ENCODE measurements around the gene CMPK2. TPM values are rescaled to one million over a fixed set of nuclear protein-coding genes. Genes with fewer than 3 reads are reported as not detected.

The CMPK2 gene
- total and polyA plus RNA-seq, 4 donors, result 2.9 to 41.7 (median 4.2) TPM

DNA sequence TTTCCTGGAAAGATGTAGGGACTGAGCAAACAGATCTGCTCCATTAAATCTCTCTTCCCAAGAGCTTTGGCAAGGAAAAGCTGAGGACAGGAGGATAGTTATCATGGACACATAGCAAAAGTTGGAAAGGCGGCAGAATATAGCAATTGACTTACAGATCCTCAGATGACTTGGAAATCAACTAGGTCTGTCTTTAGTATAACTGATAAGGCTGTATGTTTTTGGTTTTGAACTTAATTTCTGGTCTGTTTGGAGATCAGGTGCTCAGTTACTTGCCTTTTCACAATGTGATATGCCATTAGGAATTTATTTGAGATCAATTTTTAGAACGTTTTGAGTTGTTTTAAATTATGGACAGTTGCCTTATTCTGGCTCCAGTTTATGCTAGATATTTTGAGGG is 19.8 kb upstream of the CMPK2 start:
- WGBS, result 86% methylated on average over 2 of the region's 2 CpGs
- H3K36me3 ChIP-seq (ENCODE audit: control insufficient read depth in 4 of 4, insufficient read depth in 3 of 4, low read depth in 1 of 4, low read length in 3 of 4), result no peaks in the 10 kb centered on the region
- TF ChIP-seq GABPA (IDR thresholded peaks at IDR 0.05 in 1 of 2, conservative IDR thresholded peaks at IDR 0.05 in 1 of 2) (no peak), TAF1 (conservative IDR thresholded peaks at IDR 0.05) (no peak), YY1 (IDR thresholded peaks at IDR 0.05) (no peak), FOXA1 (IDR thresholded peaks at IDR 0.05) (no peak), NR2F2 (IDR thresholded peaks at IDR 0.05) (no peak)
- TF ChIP-seq, protein P1, sequence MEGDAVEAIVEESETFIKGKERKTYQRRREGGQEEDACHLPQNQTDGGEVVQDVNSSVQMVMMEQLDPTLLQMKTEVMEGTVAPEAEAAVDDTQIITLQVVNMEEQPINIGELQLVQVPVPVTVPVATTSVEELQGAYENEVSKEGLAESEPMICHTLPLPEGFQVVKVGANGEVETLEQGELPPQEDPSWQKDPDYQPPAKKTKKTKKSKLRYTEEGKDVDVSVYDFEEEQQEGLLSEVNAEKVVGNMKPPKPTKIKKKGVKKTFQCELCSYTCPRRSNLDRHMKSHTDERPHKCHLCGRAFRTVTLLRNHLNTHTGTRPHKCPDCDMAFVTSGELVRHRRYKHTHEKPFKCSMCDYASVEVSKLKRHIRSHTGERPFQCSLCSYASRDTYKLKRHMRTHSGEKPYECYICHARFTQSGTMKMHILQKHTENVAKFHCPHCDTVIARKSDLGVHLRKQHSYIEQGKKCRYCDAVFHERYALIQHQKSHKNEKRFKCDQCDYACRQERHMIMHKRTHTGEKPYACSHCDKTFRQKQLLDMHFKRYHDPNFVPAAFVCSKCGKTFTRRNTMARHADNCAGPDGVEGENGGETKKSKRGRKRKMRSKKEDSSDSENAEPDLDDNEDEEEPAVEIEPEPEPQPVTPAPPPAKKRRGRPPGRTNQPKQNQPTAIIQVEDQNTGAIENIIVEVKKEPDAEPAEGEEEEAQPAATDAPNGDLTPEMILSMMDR (IDR thresholded peaks at IDR 0.05; ENCODE audit: low read depth, low read length, missing input control), result no peak
- DNase-seq (ENCODE audit: low spot score), result no peak
- H3K27me3 ChIP-seq (ENCODE audit: control insufficient read depth in 4 of 4, insufficient read depth in 4 of 4, low read length in 3 of 4), result no peaks in the 10 kb centered on the region
- H3K27ac ChIP-seq (ENCODE audit: low read depth in 1 of 2, low read length in 2 of 2), result no peak overlapping the region
- no peaks in the 10 kb centered on the region for H3K4me1 ChIP-seq (ENCODE audit: control insufficient read depth in 4 of 4, insufficient read depth in 4 of 4, low read length in 3 of 4)
- H3K9ac ChIP-seq (ENCODE audit: low read depth in 1 of 2, low read length in 2 of 2), result no peak overlapping the region
- no peak overlapping the region for H3K4me3 ChIP-seq (ENCODE audit: low read depth in 1 of 3, low read length in 3 of 3)
- H3K9me3 ChIP-seq (ENCODE audit: control insufficient read depth in 4 of 4, low read length in 3 of 4), result no peaks in the 10 kb centered on the region

DNA sequence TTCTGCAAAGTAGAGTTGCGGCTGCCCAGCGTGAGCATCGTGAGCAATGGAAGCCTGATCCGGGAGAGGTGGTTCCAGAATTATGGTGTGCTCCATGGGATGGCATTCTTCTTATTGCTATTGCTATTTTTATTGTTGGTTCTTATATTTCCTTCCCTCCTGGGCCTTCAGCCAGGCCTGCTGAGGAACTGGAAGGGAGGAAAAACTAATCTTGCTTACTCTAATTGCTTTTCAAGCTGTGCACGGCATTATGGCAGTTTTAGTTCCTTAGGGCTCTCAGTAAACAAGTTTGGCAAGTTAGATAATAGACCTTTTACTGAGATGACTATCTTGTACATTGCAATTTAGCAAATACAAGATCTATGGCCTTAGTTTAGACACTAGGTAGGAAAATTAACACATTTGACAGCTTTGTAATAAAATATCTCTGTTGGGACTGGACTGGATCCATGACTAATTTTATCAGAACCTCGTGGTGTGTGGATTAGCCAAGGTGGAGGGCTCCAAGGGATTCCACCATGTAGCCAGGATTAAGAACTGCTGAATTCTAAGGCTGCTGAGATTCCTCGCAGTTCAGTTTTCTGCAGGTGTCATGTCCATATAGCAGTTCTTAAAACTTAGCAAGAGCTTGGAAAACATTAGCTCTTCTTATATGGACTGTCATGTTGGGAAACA is 17.9 kb upstream of the CMPK2 start:
- TF ChIP-seq SP1 (IDR thresholded peaks at IDR 0.05) (no peak), FOXA2 (IDR thresholded peaks at IDR 0.05) (no peak), NR2F2 (IDR thresholded peaks at IDR 0.05) (no peak), EGR1 (IDR thresholded peaks at IDR 0.05; ENCODE audit: low read depth in 2 of 2) (no peak), HNF4G (IDR thresholded peaks at IDR 0.05) (no peak), TAF1 (conservative IDR thresholded peaks at IDR 0.05) (no peak), RXRA (IDR thresholded peaks at IDR 0.05) (no peak), GABPA (IDR thresholded peaks at IDR 0.05 in 1 of 2, conservative IDR thresholded peaks at IDR 0.05 in 1 of 2) (no peak), RAD21 (IDR thresholded peaks at IDR 0.05) (no peak)
- TF ChIP-seq, protein P1 (IDR thresholded peaks at IDR 0.05; ENCODE audit: low read depth, low read length, missing input control), result no peak
- TF ChIP-seq, protein P2, sequence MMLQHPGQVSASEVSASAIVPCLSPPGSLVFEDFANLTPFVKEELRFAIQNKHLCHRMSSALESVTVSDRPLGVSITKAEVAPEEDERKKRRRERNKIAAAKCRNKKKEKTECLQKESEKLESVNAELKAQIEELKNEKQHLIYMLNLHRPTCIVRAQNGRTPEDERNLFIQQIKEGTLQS (IDR thresholded peaks at IDR 0.05), result no peak
- Histone ChIP-seq H3K9me3 (ENCODE audit: control insufficient read depth in 4 of 4, low read length in 3 of 4) (no peaks in the 10 kb centered on the region), H3K36me3 (ENCODE audit: control insufficient read depth in 4 of 4, insufficient read depth in 3 of 4, low read depth in 1 of 4, low read length in 3 of 4) (no peaks in the 10 kb centered on the region), H3K4me1 (ENCODE audit: control insufficient read depth in 4 of 4, insufficient read depth in 4 of 4, low read length in 3 of 4) (no peaks in the 10 kb centered on the region), H3K27ac (ENCODE audit: low read depth in 1 of 2, low read length in 2 of 2) (no peak overlapping the region), H3K4me3 (ENCODE audit: low read depth in 1 of 3, low read length in 3 of 3) (no peak overlapping the region), H3K9ac (ENCODE audit: low read depth in 1 of 2, low read length in 2 of 2) (no peak overlapping the region), H3K27me3 (ENCODE audit: control insufficient read depth in 4 of 4, insufficient read depth in 4 of 4, low read length in 3 of 4) (no peaks in the 10 kb centered on the region)
- DNase-seq (ENCODE audit: low spot score), result no peak
- WGBS, result 78% methylated on average over 7 of the region's 7 CpGs

DNA sequence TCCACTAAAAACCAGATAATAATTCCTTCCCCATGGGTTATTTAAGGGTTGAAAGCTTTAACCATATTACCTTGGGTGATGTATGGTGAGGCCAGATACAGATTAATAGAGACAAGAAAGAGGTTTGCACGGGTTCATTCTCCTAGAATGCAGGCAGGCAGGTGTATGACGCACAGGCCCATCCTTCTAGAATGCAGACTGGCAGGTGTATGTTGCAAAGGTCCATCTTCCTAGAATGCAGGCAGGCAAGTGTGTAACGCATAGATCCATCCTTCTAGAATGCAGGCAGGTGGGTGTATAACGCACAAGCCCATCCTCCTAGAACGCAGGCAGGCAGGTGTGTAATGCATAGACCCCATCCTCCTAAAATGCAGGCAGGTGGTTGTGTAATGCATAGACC is 15.8 kb upstream of the CMPK2 start:
- no peaks in the 10 kb centered on the region for H3K9me3 ChIP-seq (ENCODE audit: control insufficient read depth in 4 of 4, low read length in 3 of 4)
- H3K27me3 ChIP-seq (ENCODE audit: control insufficient read depth in 4 of 4, insufficient read depth in 4 of 4, low read length in 3 of 4), result no peaks in the 10 kb centered on the region
- no peak overlapping the region for H3K4me3 ChIP-seq (ENCODE audit: low read depth in 1 of 3, low read length in 3 of 3)
- no peaks in the 10 kb centered on the region for H3K36me3 ChIP-seq (ENCODE audit: control insufficient read depth in 4 of 4, insufficient read depth in 3 of 4, low read depth in 1 of 4, low read length in 3 of 4)
- TF ChIP-seq HNF4G (IDR thresholded peaks at IDR 0.05) (no peak), FOXA1 (IDR thresholded peaks at IDR 0.05) (no peak), YY1 (IDR thresholded peaks at IDR 0.05) (no peak), RAD21 (IDR thresholded peaks at IDR 0.05) (no peak), GABPA (IDR thresholded peaks at IDR 0.05 in 1 of 2, conservative IDR thresholded peaks at IDR 0.05 in 1 of 2) (no peak), SP1 (IDR thresholded peaks at IDR 0.05) (no peak)
- TF ChIP-seq, protein P3, sequence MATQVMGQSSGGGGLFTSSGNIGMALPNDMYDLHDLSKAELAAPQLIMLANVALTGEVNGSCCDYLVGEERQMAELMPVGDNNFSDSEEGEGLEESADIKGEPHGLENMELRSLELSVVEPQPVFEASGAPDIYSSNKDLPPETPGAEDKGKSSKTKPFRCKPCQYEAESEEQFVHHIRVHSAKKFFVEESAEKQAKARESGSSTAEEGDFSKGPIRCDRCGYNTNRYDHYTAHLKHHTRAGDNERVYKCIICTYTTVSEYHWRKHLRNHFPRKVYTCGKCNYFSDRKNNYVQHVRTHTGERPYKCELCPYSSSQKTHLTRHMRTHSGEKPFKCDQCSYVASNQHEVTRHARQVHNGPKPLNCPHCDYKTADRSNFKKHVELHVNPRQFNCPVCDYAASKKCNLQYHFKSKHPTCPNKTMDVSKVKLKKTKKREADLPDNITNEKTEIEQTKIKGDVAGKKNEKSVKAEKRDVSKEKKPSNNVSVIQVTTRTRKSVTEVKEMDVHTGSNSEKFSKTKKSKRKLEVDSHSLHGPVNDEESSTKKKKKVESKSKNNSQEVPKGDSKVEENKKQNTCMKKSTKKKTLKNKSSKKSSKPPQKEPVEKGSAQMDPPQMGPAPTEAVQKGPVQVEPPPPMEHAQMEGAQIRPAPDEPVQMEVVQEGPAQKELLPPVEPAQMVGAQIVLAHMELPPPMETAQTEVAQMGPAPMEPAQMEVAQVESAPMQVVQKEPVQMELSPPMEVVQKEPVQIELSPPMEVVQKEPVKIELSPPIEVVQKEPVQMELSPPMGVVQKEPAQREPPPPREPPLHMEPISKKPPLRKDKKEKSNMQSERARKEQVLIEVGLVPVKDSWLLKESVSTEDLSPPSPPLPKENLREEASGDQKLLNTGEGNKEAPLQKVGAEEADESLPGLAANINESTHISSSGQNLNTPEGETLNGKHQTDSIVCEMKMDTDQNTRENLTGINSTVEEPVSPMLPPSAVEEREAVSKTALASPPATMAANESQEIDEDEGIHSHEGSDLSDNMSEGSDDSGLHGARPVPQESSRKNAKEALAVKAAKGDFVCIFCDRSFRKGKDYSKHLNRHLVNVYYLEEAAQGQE (IDR thresholded peaks at IDR 0.05), result no peak
- TF ChIP-seq, protein P4, sequence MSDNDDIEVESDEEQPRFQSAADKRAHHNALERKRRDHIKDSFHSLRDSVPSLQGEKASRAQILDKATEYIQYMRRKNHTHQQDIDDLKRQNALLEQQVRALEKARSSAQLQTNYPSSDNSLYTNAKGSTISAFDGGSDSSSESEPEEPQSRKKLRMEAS (IDR thresholded peaks at IDR 0.05), result no peak
- 97% methylated on average over 5 of the region's 5 CpGs for WGBS
- DNase-seq (ENCODE audit: low spot score), result no peak
- H3K27ac ChIP-seq (ENCODE audit: low read depth in 1 of 2, low read length in 2 of 2), result no peak overlapping the region
- H3K4me1 ChIP-seq (ENCODE audit: control insufficient read depth in 4 of 4, insufficient read depth in 4 of 4, low read length in 3 of 4), result peaks cover 0 to 15% (median 10%) of the 10 kb centered on the region in 4 donors
- H3K9ac ChIP-seq (ENCODE audit: low read depth in 1 of 2, low read length in 2 of 2), result no peak overlapping the region

All from liver (tissue), 9 donors.